AG20443 (cell line): ENCODE results near the gene PMF1.

Experiments
- DNase-seq: peaks from one replicate; pipeline ENCODE4 v3.0.0; 2012; ENCODE audit warnings: low spot score, mixed read lengths

The PMF1 gene

GRCh38 chr1:156266051-156266450 is 53.2 kb downstream of the PMF1 start:
- no peak for DNase-seq

- DNase-seq, result no peak
Observed at GRCh38 chr1:156268336-156268735, 55.5 kb downstream of the PMF1 start.

GRCh38 chr1:156270314-156270713 is 57.5 kb downstream of the PMF1 start:
- DNase-seq, result no peak

GRCh38 chr1:156276532-156276931 is 63.7 kb downstream of the PMF1 start:
- peak; percentile 20 for DNase-seq

GRCh38 chr1:156276966-156277381 is 64.2 kb downstream of the PMF1 start:
- DNase-seq, result peak; percentile 24

- DNase-seq, result no peak
Observed at GRCh38 chr1:156279837-156280236, 67.0 kb downstream of the PMF1 start.

- DNase-seq, result peak; percentile 56
Observed at GRCh38 chr1:156281281-156281680, 68.5 kb downstream of the PMF1 start.

GRCh38 chr1:156281693-156282478 is 69.1 kb downstream of the PMF1 start:
- DNase-seq, result no peak

- DNase-seq, result peak; percentile 96
Observed at GRCh38 chr1:156282479-156283222, 69.8 kb downstream of the PMF1 start, which contains the start of gene SMG5. Gene SMG5 (minus strand): TSS chr1:156282825. CDS start chr1:156282680, 145 bp downstream.

- no peak for DNase-seq
Observed at GRCh38 chr1:156283521-156283920, 70.7 kb downstream of the PMF1 start.

- DNase-seq, result no peak
Observed at GRCh38 chr1:156284112-156284511, 71.3 kb downstream of the PMF1 start, which contains the start of gene TMEM79. Gene TMEM79 (plus strand): TSS chr1:156284325. CDS start chr1:156285227, 902 bp downstream.

- no peak for DNase-seq
Observed at GRCh38 chr1:156284757-156285156, 72.0 kb downstream of the PMF1 start.

GRCh38 chr1:156285437-156285836 is 72.6 kb downstream of the PMF1 start:
- no peak for DNase-seq

GRCh38 chr1:156286061-156286460 is 73.3 kb downstream of the PMF1 start:
- no peak for DNase-seq
